Stimulated activated CD4-positive, alpha-beta T cell treated with anti-CD3 and anti-CD28 coated beads, Interleukin-4, amount 100 ng/mL, for 4 hours (primary cell): ENCODE data around the gene UNC79.

Experiments used
- DNase-seq, 2 experiments: peaks; one replicate each; pipeline ENCODE4 v3.0.0-alpha.2; 2020

The UNC79 gene

DNA sequence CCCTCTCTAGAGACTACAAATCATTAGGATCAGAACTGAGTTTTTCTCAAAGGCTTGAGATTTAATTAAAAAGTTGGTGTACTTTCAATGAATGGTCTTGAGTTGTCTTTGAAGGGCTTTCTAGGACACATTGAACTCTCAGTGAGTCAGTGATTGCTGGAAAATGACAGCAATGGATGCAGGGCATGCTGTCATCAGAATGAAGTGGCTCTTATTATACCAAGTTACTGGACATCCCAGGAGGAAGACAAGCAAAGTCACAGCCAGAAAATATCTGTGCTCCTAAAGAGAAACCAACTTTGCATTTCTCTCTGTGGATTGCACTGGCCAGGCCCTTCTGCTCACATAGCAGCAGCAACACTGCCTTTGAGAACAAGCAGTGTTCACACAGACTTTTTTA lies 244.9 kb downstream of the UNC79 start:
- DNase-seq: no peak

DNA sequence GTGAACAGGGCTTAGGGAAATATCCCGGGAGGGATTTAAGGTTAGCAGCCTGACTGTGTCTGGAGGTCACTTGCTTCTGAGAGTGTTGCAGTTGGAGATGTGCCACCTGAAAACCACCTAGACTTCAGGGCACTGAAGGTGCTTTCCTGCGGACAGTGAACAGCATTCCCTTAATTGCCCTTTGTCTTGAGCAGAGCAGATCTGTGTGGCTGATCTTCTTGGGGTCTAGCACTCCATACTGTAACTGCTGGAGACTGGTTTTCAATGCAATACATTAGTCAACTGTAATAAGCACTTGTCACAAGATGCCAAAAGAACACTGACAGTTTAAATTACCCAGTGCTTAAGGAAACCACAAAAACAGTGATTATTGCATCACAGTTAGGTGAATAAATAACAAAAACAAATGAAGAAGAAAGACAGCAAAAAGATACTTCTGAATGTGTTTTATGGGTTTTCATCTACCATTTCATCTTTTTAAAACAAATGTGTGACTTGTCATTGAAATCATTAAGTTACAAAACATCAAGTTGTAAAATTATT lies 245.7 kb downstream of the UNC79 start:
- DNase-seq: no peak

DNA sequence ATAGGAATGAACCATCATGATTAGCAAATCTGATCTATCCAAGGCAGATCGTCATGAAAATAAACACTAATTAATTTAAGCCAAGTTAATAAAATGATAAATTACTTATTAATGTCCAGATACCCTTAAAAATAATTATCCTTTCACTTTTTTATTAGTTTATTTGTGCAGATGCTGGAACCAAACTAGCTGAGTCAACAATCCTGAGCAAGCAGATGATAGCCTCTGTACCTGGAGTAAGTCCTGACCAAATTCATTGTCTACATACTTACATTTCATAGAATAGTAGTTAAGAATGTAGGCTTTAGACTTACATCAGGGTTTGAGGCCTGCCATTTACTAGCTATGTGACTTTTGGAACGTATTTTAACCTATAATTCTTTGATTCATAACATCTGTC lies 251.7 kb downstream of the UNC79 start:
- no peak for DNase-seq

DNA sequence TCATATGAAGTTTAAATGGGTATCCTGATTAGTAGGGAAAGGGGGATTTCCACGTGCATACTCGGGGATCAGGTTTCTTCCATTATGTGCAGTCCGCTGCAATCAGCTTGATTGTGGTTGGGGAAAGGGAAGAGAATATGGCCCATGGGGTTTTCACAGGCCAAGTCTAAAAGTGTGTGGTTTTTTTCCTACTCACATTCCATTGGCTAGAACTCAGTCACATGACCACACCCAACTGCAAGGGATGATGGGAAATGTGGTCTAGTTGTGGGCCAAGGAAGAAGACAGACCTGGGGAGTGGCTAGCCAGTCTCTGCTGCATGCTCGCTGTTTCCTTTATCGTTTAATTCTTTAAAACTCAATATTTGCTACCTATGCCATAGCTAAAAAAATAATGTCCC lies 252.5 kb downstream of the UNC79 start:
- DNase-seq: no peak

DNA sequence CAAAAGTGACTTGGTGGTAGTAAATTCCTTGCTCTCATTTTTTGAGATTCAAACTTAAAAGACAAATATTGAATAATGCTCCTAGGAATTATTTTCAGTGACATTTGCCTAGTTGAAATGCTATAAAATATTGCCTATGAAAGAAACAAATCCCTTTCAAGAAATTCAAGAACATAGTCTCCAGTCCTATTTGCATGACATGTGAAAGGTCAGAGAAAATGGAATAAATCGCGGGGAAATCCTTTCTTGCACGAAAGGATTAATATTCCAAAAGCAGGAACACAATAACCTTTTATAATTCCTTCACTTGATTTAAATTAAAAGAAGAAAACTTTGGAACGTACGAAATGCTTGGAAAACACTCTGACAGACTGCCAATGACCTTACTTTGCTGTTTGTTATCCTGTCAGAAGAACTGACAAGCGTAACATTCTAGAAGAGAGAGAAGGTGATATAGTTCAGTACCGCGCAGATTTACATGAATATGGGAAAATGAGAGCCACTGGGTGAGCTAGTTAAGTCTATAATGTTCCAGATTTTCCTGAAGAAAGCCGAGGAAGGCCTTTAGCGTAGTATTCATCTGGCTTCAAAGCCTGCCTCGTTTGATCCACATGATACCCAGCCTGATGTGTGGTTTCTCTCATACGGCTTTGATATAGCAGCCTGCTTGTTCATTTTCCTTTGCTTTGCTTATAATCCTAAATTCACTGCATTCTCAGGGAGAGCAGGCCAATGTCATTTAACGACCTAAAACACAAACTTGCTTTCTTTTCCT lies 254.6 kb downstream of the UNC79 start:
- no peak for DNase-seq

DNA sequence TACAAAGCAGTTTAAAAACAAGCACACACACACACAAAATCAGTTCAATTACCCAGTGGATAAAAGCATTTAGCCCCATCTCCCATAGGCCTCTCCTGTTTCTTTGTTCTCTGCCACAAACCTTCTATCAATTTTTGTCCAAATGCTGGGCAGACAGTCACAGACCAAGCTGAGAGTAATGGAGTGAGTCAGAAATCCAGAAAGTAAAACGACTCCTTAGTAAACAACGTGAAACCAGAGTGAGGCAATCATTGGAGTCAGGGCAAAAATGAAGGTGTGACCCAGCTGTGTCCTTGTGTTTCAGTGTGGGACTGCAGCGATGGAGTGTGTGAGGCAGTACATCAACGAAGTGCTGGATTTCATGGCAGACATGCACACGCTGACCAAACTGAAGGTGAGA lies 255.5 kb downstream of the UNC79 start:
- DNase-seq: no peak

DNA sequence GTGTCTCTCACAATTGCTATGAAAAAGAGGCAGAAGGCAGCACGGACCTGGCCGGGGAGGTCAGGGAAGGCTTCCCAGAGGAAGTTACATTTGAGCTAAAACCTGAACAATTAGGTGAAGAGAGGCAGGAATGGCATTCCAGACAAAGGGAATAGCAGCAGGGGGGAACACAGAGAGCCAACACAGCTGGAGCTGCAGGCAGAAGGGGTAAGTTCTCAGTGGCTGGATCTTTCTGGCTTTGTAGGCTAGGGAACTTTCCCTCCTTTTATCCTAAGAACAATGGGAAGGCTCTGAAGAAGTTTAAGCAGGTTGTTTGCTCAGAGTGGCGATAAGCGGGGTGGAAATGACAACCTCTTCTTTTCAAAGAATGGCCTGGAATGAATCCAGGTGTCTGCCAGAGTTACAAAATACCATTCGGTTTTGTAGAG lies 257.5 kb downstream of the UNC79 start:
- DNase-seq: no peak

DNA sequence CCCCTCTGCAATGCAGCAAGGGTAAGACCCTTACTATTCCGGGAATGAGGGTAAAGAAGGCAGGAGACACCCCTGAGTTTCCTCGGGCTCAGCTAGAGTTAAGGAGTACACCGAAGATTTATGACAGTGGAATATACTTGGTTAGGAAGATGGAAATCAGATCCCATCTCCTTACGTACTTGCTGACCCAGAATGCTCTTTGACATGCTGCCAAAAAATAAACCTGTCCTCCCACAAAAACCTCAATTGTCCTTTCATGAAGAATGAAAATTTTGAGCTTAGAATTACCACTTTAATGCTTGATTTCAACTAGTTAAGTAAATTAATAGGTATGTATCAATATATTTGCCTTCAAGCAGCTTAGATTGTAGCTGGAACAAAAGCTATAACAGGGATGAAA lies 258.1 kb downstream of the UNC79 start:
- no peak for DNase-seq

DNA sequence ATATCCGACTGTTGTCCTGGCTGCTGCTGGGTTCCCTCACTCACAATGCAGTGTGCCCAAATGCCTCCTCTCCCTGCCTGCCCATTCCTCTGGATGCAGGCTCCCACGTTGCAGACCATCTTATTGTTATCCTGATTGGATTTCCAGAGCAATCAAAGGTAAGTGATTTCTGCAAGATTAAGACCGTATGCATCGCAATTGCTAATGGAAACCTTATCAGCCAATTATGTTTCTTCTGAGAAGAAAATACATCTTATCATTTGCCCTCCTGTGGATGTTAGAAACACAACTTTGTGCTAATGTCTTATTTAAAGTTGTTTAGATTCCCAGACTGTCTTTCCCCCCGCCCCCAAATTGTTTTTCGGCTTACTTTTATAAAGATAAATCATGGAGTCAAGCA lies 259.4 kb downstream of the UNC79 start:
- DNase-seq: no peak

DNA sequence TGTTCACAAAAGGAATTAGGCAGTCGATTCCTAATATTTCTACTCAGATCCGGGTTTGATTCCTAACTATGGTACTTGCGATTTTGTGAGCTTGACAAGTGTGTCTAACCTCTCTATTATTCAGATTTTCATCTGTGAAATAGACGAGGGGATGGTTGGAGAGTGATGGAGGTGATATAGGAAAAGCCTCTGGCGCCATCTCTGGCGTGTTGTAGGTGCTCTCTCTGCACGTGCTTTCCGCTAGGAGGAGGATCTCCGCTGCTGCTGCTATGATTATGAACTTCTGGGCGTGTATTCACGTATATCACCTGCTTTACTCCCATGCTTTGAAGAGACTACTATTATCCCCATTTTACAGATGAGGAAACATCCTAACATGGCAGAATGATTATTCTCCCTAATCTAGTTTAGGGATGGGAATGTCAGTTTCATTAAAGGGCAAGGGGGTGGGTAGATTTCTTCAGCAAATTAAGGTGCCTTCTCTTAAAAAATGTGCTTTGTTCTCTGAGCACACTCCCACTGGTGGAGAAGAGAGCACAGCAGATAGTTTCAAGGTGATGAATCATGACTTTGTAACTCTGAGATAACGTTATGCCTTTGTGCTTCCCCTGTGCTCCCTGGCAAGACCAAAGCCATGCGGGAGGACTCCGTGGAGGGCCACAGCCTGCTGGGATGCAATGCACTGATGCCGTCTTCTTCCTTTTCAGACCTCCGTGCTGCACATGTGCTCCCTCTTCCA lies 260.5 kb downstream of the UNC79 start:
- DNase-seq: no peak

DNA sequence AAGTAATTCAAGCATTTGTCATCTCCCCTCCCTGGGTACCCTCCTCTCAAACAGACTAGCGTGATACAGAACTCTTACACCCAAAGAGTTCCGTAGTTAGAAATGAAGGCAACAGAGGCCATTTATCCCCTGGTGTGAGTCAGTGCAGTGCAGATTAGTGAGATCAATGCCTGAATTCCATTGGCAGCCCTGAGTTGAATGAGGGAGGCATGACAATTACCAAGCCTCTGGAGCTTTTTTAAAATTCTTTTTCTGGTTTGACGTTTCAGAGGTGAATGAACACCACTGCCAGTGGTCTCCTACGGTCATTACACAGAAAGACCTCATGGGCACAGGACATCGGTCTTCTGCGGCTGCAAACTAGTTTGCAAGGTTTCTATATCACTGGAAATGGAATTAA lies 263.2 kb downstream of the UNC79 start:
- no peak for DNase-seq

DNA sequence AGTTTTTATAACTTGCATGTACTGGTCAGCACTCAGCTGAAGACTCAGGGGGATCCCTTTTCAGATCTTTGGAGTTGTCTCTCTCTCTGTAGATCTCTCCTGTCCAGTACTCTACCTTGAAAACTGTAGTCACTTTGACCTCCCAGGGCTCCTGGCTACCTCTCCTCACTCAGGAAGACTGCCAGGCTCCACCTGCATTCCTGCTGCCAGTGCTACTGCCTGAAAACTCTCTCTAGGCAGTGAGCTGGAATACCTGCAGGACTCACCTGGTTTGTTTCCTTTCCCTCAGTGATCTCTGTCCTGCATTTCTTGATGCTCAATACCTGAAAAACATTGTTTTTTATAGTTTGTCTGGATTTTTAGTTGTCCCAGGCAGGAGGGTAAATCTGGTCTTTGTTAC lies 270.2 kb downstream of the UNC79 start:
- DNase-seq: no peak

DNA sequence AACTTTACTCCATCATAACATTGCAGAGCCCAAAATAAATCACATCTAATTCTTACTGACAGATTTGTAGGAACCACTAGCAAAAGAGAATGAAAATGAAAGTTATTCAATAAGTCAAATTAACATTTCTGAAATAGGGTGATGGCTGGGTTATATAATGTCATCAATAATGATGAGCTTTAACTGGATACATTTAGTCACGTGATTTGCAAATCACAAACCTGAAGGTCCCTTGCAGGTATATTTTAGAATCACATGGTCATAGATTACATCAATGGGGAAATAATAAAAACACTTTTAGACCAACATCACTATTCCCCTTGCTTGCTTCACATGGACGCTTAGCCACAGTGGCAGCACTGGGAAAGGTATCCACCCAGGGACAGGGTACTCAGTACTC lies 270.8 kb downstream of the UNC79 start:
- no peak for DNase-seq

DNA sequence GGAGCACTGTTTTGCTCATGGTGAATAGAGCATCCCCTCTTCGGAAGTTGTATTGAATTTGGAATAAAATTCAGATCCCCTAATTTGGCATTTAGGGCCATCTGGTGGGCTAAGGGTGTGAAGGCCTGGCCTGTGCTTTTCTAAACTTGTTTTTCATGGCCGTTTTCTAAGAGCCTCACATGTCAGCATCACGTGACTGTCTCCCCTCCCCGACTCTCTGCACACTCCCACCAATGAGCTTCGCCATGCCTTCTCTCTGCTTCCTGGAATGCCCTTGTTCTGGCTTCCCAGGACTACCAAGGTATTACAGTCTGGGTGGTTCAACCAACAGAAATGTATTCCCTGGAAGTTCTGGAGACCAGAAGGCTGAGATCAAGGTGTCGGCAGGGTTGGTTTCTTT lies 272.2 kb downstream of the UNC79 start:
- DNase-seq: no peak

DNA sequence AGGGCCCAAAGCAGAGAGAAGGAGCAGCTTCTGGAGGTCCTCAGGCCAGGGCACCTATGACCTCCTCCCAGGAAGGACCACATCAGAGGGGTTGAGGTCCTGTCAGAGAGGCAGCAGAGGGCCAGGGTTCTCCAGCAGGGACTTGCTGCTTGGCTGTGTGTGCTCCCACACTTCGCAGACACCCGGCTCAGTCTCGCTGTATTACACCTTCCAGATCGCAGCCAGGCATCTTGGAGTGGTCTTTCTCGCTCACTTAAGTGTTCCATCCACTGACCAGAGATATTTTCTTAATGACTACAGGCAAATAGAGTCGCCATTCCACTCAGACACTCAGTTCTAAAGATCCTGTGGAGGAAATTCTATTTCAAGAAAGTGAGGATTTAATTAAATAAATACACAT lies 273.2 kb downstream of the UNC79 start:
- DNase-seq: no peak

DNA sequence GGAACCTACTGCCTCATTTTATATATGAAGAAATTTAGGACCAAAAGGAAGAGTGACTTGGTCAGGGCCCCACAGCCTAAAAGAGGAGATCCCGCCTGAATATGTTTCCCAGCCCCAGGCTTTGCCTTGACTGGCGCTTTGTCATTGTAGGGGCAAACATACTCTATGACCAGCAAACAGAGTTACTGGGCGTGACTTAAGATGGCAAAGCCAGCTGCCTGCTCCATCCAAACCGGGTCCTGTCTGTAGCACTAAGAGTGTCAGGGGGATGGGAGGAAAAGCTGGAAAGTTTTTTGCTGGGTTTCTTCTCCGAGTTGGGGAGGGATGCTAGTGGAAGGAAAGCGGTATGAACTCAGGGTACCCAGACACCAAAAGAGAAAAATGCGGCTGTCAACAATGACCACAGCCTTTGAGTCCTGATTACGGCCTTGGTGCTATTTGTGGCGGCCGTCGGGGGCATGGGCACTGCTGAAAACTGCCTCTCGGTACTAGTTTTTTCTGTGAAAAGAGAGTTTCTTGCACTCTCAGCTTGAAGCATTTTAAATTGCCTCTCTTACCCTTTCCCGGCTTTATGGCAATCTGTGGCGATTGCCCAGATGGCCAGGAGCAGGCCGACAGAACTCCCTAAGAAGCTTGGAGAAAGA lies 274.9 kb downstream of the UNC79 start:
- no peak for DNase-seq

DNA sequence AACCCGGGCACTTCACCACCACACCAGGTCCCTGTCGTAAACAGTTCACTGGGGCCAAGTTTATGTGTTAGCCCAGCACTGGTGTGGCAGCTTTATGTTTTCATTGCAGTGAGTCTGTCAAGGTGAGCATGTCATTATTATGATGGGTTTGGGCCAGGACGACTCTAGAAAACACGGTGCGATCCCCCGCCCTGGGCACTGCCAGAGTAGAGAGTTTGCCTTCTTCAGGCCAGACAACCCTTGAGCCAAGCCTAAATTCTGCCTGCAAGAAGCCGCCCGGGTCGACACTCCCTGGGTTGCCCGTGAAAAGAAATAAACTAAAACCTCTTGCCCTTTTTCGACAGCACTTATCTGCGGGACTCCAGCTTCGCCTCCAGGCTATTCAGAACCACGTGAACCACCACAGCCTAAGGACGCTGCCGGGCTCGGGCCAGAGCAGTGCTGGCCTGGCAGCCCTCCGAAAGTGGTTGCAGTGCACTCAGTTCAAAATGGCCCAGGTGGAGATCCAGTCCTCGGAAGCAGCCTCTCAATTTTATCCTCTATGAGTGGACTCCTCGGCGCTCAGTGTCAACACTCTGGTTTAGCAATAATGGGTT lies 275.7 kb downstream of the UNC79 start:
- DNase-seq: no peak

DNA sequence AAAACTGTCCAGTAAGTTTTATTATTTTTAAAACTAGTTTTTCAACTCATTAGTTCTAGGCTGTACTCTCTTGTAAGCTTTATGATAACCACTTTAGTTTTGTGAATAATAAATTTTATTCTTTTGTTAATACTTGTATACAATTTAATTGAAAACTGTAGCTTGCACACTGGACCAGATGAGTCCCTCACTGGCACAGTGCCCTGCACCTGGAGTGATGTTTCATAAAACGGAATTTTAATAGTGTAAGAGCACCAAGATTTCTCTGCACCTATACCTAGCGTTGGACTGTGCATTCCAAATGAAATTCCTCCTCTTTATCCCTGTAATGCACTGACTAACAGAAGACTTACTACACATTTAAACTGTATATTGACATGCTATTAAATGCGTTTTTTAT lies 276.7 kb downstream of the UNC79 start:
- DNase-seq: no peak

DNA sequence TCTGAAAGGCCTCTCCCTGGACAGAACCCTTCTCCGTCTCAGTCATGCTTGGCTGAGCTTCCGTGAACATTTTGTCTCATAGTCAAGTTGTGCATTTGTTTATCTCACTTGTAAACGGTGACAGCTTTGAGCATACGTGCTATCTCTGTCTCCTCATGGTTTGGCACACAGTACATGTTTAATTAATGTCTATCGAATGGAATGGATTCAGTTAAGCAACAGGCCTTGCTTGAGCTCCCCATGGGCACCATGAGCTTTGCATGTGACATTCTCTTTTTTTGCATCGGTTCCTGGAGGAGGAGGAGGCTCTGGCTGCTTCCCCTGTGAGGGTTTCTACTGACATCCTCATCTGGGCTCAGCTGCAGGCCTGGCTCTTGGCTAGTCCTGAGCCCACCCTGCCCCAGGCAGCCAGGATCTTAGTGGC lies 277.6 kb downstream of the UNC79 start:
- DNase-seq: no peak

DNA sequence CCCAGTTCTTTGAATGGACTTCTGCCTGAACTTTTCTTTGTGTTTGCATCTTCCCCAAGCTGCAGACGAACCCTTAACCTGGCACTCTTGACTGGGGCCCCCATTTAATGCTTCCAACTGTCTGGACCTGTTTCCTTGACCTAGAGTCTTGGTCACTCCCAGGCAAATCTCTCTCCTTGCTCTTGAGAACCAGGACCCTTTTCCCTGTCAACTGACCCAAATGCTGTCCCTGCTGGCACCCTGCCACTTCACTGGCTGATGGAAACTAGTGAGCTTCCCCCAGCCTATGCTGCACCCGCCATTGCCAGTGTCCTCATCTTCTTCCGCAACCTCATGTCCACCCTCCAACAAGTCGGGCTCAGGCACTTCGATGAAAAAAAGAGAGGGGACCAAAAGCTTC lies 278.1 kb downstream of the UNC79 start:
- DNase-seq: no peak

DNA sequence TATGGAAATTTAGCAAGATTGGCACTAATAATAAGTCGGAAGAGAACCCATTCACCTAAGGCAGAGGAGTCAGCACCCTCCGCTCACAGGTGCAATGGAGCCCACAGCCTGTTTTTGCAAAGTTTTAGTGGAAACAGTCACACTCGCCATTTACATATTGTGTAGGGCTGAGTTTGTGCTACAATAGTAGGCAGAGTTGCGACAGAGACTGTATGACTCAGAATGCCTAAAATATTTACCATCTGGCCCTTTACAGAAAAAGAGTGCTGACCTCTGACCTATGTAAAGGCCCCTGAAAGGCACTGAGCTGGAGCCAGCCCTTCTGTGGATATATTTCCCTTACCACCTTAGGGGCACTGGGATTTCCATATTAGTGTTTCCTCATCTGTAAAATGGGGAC lies 278.5 kb downstream of the UNC79 start:
- no peak for DNase-seq

DNA sequence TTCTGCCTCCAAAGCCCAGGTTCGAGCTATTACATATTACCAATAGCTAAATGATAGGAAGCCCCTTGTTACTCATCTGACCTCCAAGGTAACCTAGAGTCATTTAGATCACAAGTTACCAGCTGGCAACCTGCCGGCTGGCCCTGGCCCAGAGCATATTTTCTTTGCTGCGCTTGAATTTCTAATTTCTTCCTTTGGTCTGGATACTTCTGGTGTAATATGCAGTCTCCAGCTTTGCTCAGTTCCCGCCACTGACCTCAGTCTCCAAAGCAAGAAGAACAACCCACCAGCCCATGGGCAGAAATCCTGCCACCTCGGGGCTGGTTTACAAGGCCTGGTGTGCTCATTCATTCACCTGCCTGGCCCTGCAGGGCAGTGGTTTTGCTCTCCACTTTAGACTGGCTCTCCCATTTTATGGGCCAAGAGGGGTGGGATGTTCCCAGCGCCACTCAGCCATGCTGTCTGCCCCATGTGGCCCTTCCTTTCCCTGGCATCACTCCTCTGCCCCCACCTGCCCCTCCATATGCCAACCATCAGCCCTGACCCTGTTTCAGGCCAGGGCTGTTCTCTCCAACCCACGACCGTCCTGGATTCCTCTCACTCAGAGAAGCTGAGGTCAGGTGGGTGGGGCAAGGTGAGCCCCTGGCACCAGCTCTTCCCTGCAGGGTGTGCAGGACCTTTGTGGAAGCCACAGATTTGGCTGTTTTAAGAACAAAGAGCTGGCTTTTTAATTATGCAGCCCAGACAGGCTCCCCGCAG lies 281.5 kb downstream of the UNC79 start:
- DNase-seq: no peak
